Measurements from ENCODE around the gene HEG1.

DNA sequence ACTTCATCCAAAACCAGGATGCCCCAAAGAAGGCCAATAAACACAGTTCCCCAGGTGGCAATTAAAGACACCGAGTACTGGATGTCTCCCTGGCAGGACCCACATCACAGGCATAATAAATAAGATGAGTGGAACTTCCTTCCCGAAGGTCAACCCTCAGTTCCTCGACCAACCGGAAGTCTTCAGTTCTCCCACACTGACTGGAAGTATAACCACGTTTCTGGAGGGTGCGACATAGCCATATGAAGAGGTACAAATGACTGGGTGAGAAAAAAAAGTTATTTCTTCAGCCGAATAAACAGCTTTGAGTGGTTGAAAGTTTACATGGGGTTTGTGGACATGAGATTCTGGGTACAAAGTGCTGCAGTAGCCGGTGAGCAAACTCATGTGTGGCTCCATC, 86.6 kb downstream of the HEG1 start:
- TF ChIP-seq, protein P1, sequence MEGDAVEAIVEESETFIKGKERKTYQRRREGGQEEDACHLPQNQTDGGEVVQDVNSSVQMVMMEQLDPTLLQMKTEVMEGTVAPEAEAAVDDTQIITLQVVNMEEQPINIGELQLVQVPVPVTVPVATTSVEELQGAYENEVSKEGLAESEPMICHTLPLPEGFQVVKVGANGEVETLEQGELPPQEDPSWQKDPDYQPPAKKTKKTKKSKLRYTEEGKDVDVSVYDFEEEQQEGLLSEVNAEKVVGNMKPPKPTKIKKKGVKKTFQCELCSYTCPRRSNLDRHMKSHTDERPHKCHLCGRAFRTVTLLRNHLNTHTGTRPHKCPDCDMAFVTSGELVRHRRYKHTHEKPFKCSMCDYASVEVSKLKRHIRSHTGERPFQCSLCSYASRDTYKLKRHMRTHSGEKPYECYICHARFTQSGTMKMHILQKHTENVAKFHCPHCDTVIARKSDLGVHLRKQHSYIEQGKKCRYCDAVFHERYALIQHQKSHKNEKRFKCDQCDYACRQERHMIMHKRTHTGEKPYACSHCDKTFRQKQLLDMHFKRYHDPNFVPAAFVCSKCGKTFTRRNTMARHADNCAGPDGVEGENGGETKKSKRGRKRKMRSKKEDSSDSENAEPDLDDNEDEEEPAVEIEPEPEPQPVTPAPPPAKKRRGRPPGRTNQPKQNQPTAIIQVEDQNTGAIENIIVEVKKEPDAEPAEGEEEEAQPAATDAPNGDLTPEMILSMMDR (IDR thresholded peaks at IDR 0.05; ENCODE audit: insufficient read depth, low read length, poor library complexity, severe bottlenecking): no peak
- no peak for TF ChIP-seq EZH2phosphoT487 (conservative IDR thresholded peaks at IDR 0.05; ENCODE audit: low read length)

Data from SU-DHL-6 (cell line).